H9 (cell line): ENCODE data around the gene EID2. TPM values are rescaled to one million over a fixed set of nuclear protein-coding genes. Genes with fewer than 3 reads are reported as not detected.

Source experiments
- DNase-seq: peaks from one replicate; pipeline ENCODE4 v3.0.0-alpha.2; 2017
- H2AFZ ChIP-seq: one replicate; pipeline ENCODE4 v1.6.1; 2013; ENCODE audit warnings: mild to moderate bottlenecking, low read length, control low read depth, moderate library complexity
- H2AK5ac ChIP-seq: 2 replicates; pipeline ENCODE4 v1.6.1; 2013; ENCODE audit warnings: low read length, control low read depth, mixed read lengths; ENCODE audit not compliant: insufficient read length
- H2BK120ac ChIP-seq: one replicate; pipeline ENCODE4 v1.6.1; 2013; ENCODE audit warnings: low read depth, mild to moderate bottlenecking, low read length, control low read depth, inconsistent platforms; ENCODE audit not compliant: poor library complexity, severe bottlenecking
- H2BK12ac ChIP-seq: 2 replicates; pipeline ENCODE4 v1.6.1; 2013; ENCODE audit warnings: low read length, control low read depth, mixed read lengths, low read depth; ENCODE audit not compliant: insufficient read length
- H2BK15ac ChIP-seq: 2 replicates; pipeline ENCODE4 v1.6.1; 2013; ENCODE audit warnings: low read depth, low read length, control low read depth
- H2BK20ac ChIP-seq: one replicate; pipeline ENCODE4 v1.6.1; 2013; ENCODE audit warnings: low read depth, mild to moderate bottlenecking, low read length, control low read depth, inconsistent platforms; ENCODE audit not compliant: poor library complexity, severe bottlenecking
- H2BK5ac ChIP-seq: 2 replicates; pipeline ENCODE4 v1.6.1; 2013; ENCODE audit warnings: low read length, control low read depth, mixed read lengths; ENCODE audit not compliant: insufficient read length
- H3K14ac ChIP-seq: 2 replicates; pipeline ENCODE4 v1.6.1; 2013; ENCODE audit warnings: low read length, control low read depth; ENCODE audit not compliant: insufficient read depth
- H3K18ac ChIP-seq: 2 replicates; pipeline ENCODE4 v1.6.1; 2013; ENCODE audit warnings: low read depth, mild to moderate bottlenecking, mixed read lengths, low read length, control low read depth; ENCODE audit not compliant: insufficient read length
- H3K23ac ChIP-seq: 2 replicates; pipeline ENCODE4 v1.6.1; 2013; ENCODE audit warnings: low read length, control low read depth, mixed read lengths, low read depth; ENCODE audit not compliant: insufficient read length
- H3K23me2 ChIP-seq: 2 replicates; pipeline ENCODE4 v1.6.1; 2013; ENCODE audit warnings: low read depth, mild to moderate bottlenecking, mixed read lengths, low read length, control low read depth; ENCODE audit not compliant: insufficient read length, poor library complexity, severe bottlenecking
- H3K27ac ChIP-seq: 2 replicates; pipeline ENCODE4 v1.5.1; 2013; ENCODE audit warnings: low read length, control low read depth, mixed read lengths, low read depth; ENCODE audit not compliant: insufficient read length
- H3K27me3 ChIP-seq: 2 replicates; pipeline ENCODE4 v1.6.1; 2013; ENCODE audit warnings: low read length, control low read depth, inconsistent platforms; ENCODE audit not compliant: insufficient read depth
- H3K4ac ChIP-seq: 2 replicates; pipeline ENCODE4 v1.6.1; 2013; ENCODE audit warnings: low read depth, mild to moderate bottlenecking, control low read depth, inconsistent platforms, low read length, moderate library complexity
- H3K4me1 ChIP-seq: 2 replicates; pipeline ENCODE4 v1.6.1; 2013; ENCODE audit warnings: low read length, control low read depth, inconsistent platforms; ENCODE audit not compliant: insufficient read depth
- H3K4me2 ChIP-seq: 2 replicates; pipeline ENCODE4 v1.6.1; 2013; ENCODE audit warnings: low read length, control low read depth, mixed read lengths; ENCODE audit not compliant: insufficient read length, insufficient read depth
- H3K56ac ChIP-seq: 2 replicates; pipeline ENCODE4 v1.6.1; 2013; ENCODE audit warnings: low read depth, mild to moderate bottlenecking, mixed read lengths, low read length, control low read depth; ENCODE audit not compliant: insufficient read length
- H3K79me1 ChIP-seq: 2 replicates; pipeline ENCODE4 v1.6.1; 2013; ENCODE audit warnings: low read depth, mild to moderate bottlenecking, moderate library complexity, low read length, control low read depth, inconsistent platforms; ENCODE audit not compliant: insufficient read depth, poor library complexity, severe bottlenecking
- H3K79me2 ChIP-seq: 2 replicates; pipeline ENCODE4 v1.6.1; 2013; ENCODE audit warnings: low read length, control low read depth, inconsistent platforms; ENCODE audit not compliant: insufficient read depth
- H3K9ac ChIP-seq: 2 replicates; pipeline ENCODE4 v1.6.1; 2013; ENCODE audit warnings: low read length, control low read depth, mixed read lengths; ENCODE audit not compliant: insufficient read length; ENCODE audit errors: extremely low read depth
- H3K9me3 ChIP-seq: one replicate; pipeline ENCODE4 v1.6.1; 2013; ENCODE audit warnings: low read depth, low read length, inconsistent platforms; ENCODE audit not compliant: control insufficient read depth
- H3T11ph ChIP-seq: one replicate; pipeline ENCODE4 v1.6.1; 2013; ENCODE audit warnings: mild to moderate bottlenecking, low read length, control low read depth, inconsistent platforms
- H4K20me1 ChIP-seq: one replicate; pipeline ENCODE4 v1.6.1; 2013; ENCODE audit not compliant: control insufficient read depth, insufficient read length, insufficient read depth
- H4K5ac ChIP-seq: 2 replicates; pipeline ENCODE4 v1.6.1; 2013; ENCODE audit warnings: low read depth, mild to moderate bottlenecking, mixed read lengths, low read length, control low read depth; ENCODE audit not compliant: insufficient read length
- H4K8ac ChIP-seq: replicated peaks from 2 replicates; pipeline ENCODE4 v1.6.1; 2013; ENCODE audit warnings: low read length, control low read depth, mixed read lengths, low read depth; ENCODE audit not compliant: insufficient read length
- H4K91ac ChIP-seq: 2 replicates; pipeline ENCODE4 v1.6.1; 2013; ENCODE audit warnings: low read depth, mild to moderate bottlenecking, moderate library complexity, mixed read lengths, low read length, control low read depth; ENCODE audit not compliant: insufficient read length
- H3K27ac Mint-ChIP-seq, 3 experiments: 2 replicates in 2 of 3; 3 replicates in 1 of 3; pipeline ENCODE4 v1.8.0; 2020 to 2021; ENCODE audit warnings: mixed read lengths in 3 of 3, mild to moderate bottlenecking in 1 of 3, moderate library complexity in 1 of 3
- H3K27me3 Mint-ChIP-seq: 2 replicates; pipeline ENCODE4 v1.8.0; 2021; ENCODE audit warnings: low read depth, mild to moderate bottlenecking, moderate library complexity, mixed read lengths
- H3K36me3 Mint-ChIP-seq, 3 experiments: 2 replicates in 2 of 3; 3 replicates in 1 of 3; pipeline ENCODE4 v1.8.0; 2020 to 2021; ENCODE audit warnings: low read depth in 3 of 3, mixed read lengths in 3 of 3; ENCODE audit not compliant: insufficient read depth in 1 of 3
- H3K4me1 Mint-ChIP-seq, 2 experiments: 2 replicates each; pipeline ENCODE4 v1.8.0; 2020; ENCODE audit warnings: mixed read lengths in 2 of 2
- H3K4me3 Mint-ChIP-seq, 2 experiments: 2 replicates in 1 of 2; 3 replicates in 1 of 2; pipeline ENCODE4 v1.8.0; 2020 to 2021; ENCODE audit warnings: mild to moderate bottlenecking in 2 of 2, mixed read lengths in 2 of 2, moderate library complexity in 1 of 2
- H3K9me3 Mint-ChIP-seq, 2 experiments: 2 replicates in 1 of 2; 3 replicates in 1 of 2; pipeline ENCODE4 v1.8.0; 2020; ENCODE audit warnings: mild to moderate bottlenecking in 2 of 2, mixed read lengths in 2 of 2, moderate library complexity in 1 of 2
- WGBS: extraction: QIAGEN DNeasy Blood & Tissue Kit; methylation state at CpG from one replicate; pipeline ENCODE4 v1.1.7; 2013; ENCODE audit warnings: missing lambda C conversion rate, low lambda C conversion rate, mixed read lengths; ENCODE audit not compliant: insufficient read length; ENCODE audit errors: extremely low coverage; 5-methylcytosine and 5-hydroxymethylcytosine counted together
- total RNA-seq: library from RNA; stranded (reverse); gene quantifications from 2 replicates; pipeline ENCODE4 v1.2.1, GENCODE V29; 2021
- TF ChIP-seq, protein P1 (sequence below): fragments of 200-600 bp; sonication (generic); conservative IDR thresholded peaks from 3 replicates; pipeline ENCODE4 v1.8.0; 2021; ENCODE audit warnings: antibody characterized with exemption, mild to moderate bottlenecking

EID2 gene
- total RNA-seq, 1 experiment from 2014 or later = 18.8 TPM

- H2BK15ac ChIP-seq = no peak overlapping the region
- no peak overlapping the region for H4K91ac ChIP-seq
- H3K14ac ChIP-seq = no peak overlapping the region
- no peak for DNase-seq
- H3K27me3 Mint-ChIP-seq = peaks cover 47% of the 10 kb centered on the region
- no peak overlapping the region for H3K18ac ChIP-seq
- H2BK12ac ChIP-seq = no peak overlapping the region
- H2AFZ ChIP-seq = no peak overlapping the region
- WGBS = no CpG with 5 or more reads among the region's 5 CpGs
- H3K9me3 Mint-ChIP-seq = peaks cover 0 to 5% of the 10 kb centered on the region in 2 experiments; a peak in 3 of 5 replicates
- H2BK120ac ChIP-seq = no peak overlapping the region
- H2BK5ac ChIP-seq = no peak overlapping the region
- no peak overlapping the region for H4K8ac ChIP-seq
- no peaks in the 10 kb centered on the region for H4K20me1 ChIP-seq
- no peak overlapping the region for H3K56ac ChIP-seq
- H3K23me2 ChIP-seq = peaks cover 10% of the 10 kb centered on the region
- H3K4me1 ChIP-seq = no peaks in the 10 kb centered on the region
- no peak overlapping the region for H3K4ac ChIP-seq
- H3K9me3 ChIP-seq = no peaks in the 10 kb centered on the region
- no peak overlapping the region for H3K4me3 Mint-ChIP-seq
- H3K36me3 Mint-ChIP-seq = peaks cover 0 to 10% (median 9%) of the 10 kb centered on the region in 3 experiments; a peak in 4 of 7 replicates
- TF ChIP-seq, protein P1, sequence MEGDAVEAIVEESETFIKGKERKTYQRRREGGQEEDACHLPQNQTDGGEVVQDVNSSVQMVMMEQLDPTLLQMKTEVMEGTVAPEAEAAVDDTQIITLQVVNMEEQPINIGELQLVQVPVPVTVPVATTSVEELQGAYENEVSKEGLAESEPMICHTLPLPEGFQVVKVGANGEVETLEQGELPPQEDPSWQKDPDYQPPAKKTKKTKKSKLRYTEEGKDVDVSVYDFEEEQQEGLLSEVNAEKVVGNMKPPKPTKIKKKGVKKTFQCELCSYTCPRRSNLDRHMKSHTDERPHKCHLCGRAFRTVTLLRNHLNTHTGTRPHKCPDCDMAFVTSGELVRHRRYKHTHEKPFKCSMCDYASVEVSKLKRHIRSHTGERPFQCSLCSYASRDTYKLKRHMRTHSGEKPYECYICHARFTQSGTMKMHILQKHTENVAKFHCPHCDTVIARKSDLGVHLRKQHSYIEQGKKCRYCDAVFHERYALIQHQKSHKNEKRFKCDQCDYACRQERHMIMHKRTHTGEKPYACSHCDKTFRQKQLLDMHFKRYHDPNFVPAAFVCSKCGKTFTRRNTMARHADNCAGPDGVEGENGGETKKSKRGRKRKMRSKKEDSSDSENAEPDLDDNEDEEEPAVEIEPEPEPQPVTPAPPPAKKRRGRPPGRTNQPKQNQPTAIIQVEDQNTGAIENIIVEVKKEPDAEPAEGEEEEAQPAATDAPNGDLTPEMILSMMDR = no peak
- H4K5ac ChIP-seq = no peak overlapping the region
- H3K4me1 Mint-ChIP-seq = peaks cover 12 to 24% of the 10 kb centered on the region in 2 experiments
- no peaks in the 10 kb centered on the region for H3K79me2 ChIP-seq
- no peak overlapping the region for H2AK5ac ChIP-seq
- no peak overlapping the region for H3K23ac ChIP-seq
- no peaks in the 10 kb centered on the region for H3K79me1 ChIP-seq
- H3K9ac ChIP-seq = no peak overlapping the region
- no peak overlapping the region for H2BK20ac ChIP-seq
- H3T11ph ChIP-seq = no peak overlapping the region
- H3K27me3 ChIP-seq = peaks cover 8% of the 10 kb centered on the region; the same call in 1 of the 2 replicates
- H3K27ac Mint-ChIP-seq = no peak overlapping the region
- no peak overlapping the region for H3K27ac ChIP-seq
- H3K4me2 ChIP-seq = no peak overlapping the region
These were observed 43.9 kb downstream of the EID2 start for GRCh38 chr19:39496063-39496462.
